Activated B cell treated with CpG ODN at 0.5 μM for 24 hours (primary cell): ENCODE results near the gene FBXO44. TPM values are rescaled to one million over a fixed set of nuclear protein-coding genes. Genes with fewer than 3 reads are reported as not detected.

ENCODE experiments used
- ATAC-seq: fragments of 200-7000 bp; cut with Tn5 transposase; one replicate; pipeline ENCODE4 v1.10.0; 2021; ENCODE audit warnings: low read depth, mild to moderate bottlenecking, moderate library complexity
- CTCF ChIA-PET: fragments of 350-600 bp; sonication (Branson Sonifier 250); formaldehyde crosslinking; loops from one replicate; lab custom pipeline; 2021; ENCODE audit warnings: antibody characterized with exemption; lab: Charles Lee
- POLR2A ChIA-PET: fragments of 350-600 bp; sonication (Branson Sonifier 250); formaldehyde crosslinking; loops from one replicate; lab custom pipeline; 2021; ENCODE audit warnings: antibody characterized with exemption; lab: Charles Lee
- DNase-seq: peaks from one replicate; pipeline ENCODE4 v3.0.0; 2022
- H3K27ac Mint-ChIP-seq: one replicate; pipeline ENCODE4 v1.8.0; 2020; ENCODE audit warnings: mixed read lengths
- H3K27me3 Mint-ChIP-seq: one replicate; pipeline ENCODE4 v1.8.0; 2021; ENCODE audit warnings: mixed read lengths
- H3K36me3 Mint-ChIP-seq: one replicate; pipeline ENCODE4 v1.8.0; 2021; ENCODE audit warnings: low read depth, mixed read lengths
- H3K4me1 Mint-ChIP-seq: one replicate; pipeline ENCODE4 v1.8.0; 2021; ENCODE audit warnings: mixed read lengths
- H3K4me3 Mint-ChIP-seq: one replicate; pipeline ENCODE4 v1.8.0; 2020; ENCODE audit warnings: mild to moderate bottlenecking, mixed read lengths
- H3K9me3 Mint-ChIP-seq: one replicate; pipeline ENCODE4 v1.8.0; 2020; ENCODE audit warnings: mixed read lengths
- intact Hi-C: fragments of 100-400 bp; cut with micrococcal nuclease; formaldehyde crosslinking; loops from one replicate; pipeline ENCODE4 v1.15.1; 2024
- total RNA-seq: library from RNA; stranded (reverse); gene quantifications from 2 replicates; pipeline ENCODE4 v1.2.3, GENCODE V29; 2022
- TF ChIP-seq, protein P1 (sequence below): fragments of 200-600 bp; IDR thresholded peaks from one replicate; pipeline ENCODE4 v1.8.0; 2022; ENCODE audit warnings: antibody characterized with exemption, mild to moderate bottlenecking

FBXO44 gene
- total RNA-seq, 1 donor from 2014 or later: 27.2 TPM

DNA sequence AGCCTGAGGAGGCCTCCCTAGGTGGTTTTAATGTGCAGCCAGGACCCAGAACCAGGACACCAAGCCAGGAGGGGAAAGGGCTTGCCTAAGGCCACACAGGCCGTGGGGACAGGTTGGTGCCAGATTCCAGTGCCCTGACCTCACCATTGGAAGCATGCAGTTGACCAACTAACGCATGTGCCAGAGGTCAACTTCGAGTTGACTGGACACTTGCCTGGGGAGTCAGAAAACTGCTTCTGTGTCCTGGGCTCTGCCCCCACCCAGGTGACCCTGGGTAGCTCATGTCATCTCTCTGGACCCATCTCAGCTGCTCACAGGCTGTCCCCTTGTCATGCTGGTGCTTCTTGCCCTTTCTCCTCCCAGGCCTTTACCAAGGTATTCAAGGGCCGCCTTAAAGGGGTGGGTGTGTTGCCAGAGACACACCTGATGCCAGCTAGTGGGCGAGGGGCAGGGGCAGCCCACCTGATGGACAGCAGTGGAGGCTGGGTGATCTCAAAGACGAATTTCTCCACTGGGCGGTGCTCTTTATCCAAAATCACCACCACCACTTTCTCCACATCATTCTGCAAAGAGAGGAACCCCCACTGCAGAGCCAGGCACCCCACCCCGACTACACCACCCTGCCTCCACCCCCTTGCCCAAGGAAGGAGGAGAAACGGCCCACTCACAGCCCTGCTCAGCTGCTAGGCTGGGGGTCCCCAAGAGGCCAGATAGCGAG lies 21.9 kb downstream of the FBXO44 start:
- no peaks in the 10 kb centered on the region for H3K27me3 Mint-ChIP-seq
- no peak overlapping the region for H3K27ac Mint-ChIP-seq
- TF ChIP-seq, protein P1, sequence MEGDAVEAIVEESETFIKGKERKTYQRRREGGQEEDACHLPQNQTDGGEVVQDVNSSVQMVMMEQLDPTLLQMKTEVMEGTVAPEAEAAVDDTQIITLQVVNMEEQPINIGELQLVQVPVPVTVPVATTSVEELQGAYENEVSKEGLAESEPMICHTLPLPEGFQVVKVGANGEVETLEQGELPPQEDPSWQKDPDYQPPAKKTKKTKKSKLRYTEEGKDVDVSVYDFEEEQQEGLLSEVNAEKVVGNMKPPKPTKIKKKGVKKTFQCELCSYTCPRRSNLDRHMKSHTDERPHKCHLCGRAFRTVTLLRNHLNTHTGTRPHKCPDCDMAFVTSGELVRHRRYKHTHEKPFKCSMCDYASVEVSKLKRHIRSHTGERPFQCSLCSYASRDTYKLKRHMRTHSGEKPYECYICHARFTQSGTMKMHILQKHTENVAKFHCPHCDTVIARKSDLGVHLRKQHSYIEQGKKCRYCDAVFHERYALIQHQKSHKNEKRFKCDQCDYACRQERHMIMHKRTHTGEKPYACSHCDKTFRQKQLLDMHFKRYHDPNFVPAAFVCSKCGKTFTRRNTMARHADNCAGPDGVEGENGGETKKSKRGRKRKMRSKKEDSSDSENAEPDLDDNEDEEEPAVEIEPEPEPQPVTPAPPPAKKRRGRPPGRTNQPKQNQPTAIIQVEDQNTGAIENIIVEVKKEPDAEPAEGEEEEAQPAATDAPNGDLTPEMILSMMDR: no peak
- ChIA-PET CTCF (interaction anchor here (2.0 kb wide), 1 partner anchor 12 kb away, joined by 6 read pairs; the partner anchor contains the start of gene FBXO6), POLR2A (interaction anchor here (1.0 kb wide), 1 partner anchor 233 kb away, joined by 6 read pairs; no protein-coding TSS in a partner anchor)
- intact Hi-C loops: no loop called here
- H3K4me3 Mint-ChIP-seq: no peak overlapping the region
- H3K36me3 Mint-ChIP-seq: peaks cover 28% of the 10 kb centered on the region
- H3K4me1 Mint-ChIP-seq: peaks cover 13% of the 10 kb centered on the region
- H3K9me3 Mint-ChIP-seq: no peaks in the 10 kb centered on the region
- DNase-seq (no peak), ATAC-seq (no peak)

- ChIA-PET POLR2A (interaction anchor here (0.6 kb wide), 1 partner anchor 10 kb away, joined by 3 read pairs; no protein-coding TSS in a partner anchor), CTCF (no interaction called here)
- H3K4me1 Mint-ChIP-seq: peaks cover 19% of the 10 kb centered on the region
- no peaks in the 10 kb centered on the region for H3K9me3 Mint-ChIP-seq
- TF ChIP-seq, protein P1: no peak
- ATAC-seq (no peak), DNase-seq (no peak)
- peak overlapping the region; percentile 5 for H3K4me3 Mint-ChIP-seq
- intact Hi-C loops: no loop called here
- H3K36me3 Mint-ChIP-seq: peaks cover 22% of the 10 kb centered on the region
- H3K27me3 Mint-ChIP-seq: no peaks in the 10 kb centered on the region
- H3K27ac Mint-ChIP-seq: no peak overlapping the region
Observed at GRCh38 chr1:11678442-11678841, 23.8 kb downstream of the FBXO44 start.

GRCh38 chr1:11680270-11681070 lies 25.8 kb downstream of the FBXO44 start:
- no peaks in the 10 kb centered on the region for H3K27me3 Mint-ChIP-seq
- peak overlapping the region; percentile 92 for H3K4me3 Mint-ChIP-seq
- ChIA-PET CTCF (interaction anchor here (2.8 kb wide), 2 partner anchors 16 to 39 kb away, joined by 11 to 12 read pairs; partner anchors contain the start of gene FBXO6), POLR2A (interaction anchor here (0.7 to 4.5 kb wide), 8 partner anchors 11 to 228 kb away, joined by 3 to 38 read pairs (median 6); partner anchors contain the start of gene FBXO6)
- no peak overlapping the region for H3K27ac Mint-ChIP-seq
- intact Hi-C loops: loop anchor here (1.0 to 2.0 kb wide), 6 partner anchors 16 to 408 kb away; partner anchors contain the start of genes AGTRAP, FBXO2, FBXO44 and FBXO6
- ATAC-seq (peak; percentile 3), DNase-seq (no peak)
- H3K4me1 Mint-ChIP-seq: peaks cover 22% of the 10 kb centered on the region
- TF ChIP-seq, protein P1: no peak
- H3K36me3 Mint-ChIP-seq: peaks cover 8% of the 10 kb centered on the region
- no peaks in the 10 kb centered on the region for H3K9me3 Mint-ChIP-seq

DNA sequence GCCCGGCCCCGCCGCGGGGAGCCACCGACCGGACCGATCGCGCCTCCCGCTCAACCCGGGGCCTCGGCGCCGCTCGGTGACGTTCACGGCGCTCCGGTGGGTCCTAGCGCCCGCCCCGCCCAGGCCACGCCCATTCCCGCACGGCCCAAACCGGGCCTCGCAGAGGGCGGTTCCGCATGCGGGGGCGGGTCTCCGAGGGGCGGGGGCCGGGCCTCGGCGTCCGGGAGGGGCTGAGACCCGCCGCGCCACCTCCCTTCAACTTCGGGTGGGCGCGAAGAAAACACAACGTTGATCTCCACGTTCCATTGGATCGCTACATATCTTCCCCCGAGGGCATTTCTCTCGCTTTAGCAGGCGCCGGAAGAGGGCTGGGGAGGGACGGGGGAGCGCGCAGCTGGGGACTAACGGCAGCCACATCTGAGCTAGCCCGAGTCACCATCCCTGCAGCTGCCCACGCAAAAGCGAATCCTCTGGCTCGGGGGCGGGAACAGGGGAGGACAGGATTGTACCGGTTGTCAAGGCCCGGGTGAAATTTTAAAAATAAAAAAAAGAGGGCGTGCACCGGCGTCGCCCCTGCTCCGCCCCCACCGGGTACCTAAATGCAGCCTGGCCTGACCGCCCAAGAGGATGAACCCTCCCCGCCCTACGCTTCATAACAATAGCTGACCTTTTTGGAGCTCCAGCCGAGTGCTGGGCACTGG lies 26.5 kb downstream of the FBXO44 start, which contains the start of gene MAD2L2:
MAD2L2 (minus strand) TSS at position 78 of the 701 bp plus-strand sequence. CDS start 547 bp downstream, outside the sequence.
- H3K36me3 Mint-ChIP-seq: peaks cover 2% of the 10 kb centered on the region
- TF ChIP-seq, protein P1: no peak
- intact Hi-C loops: loop anchor here (1.0 to 2.0 kb wide), 6 partner anchors 17 to 408 kb away; partner anchors contain the start of genes AGTRAP, FBXO2, FBXO44 and FBXO6
- POLR2A ChIA-PET: interaction anchor here (0.5 to 4.5 kb wide), 13 partner anchors 10 to 419 kb away, joined by 3 to 38 read pairs (median 3); partner anchors contain the start of genes DRAXIN and FBXO6
- CTCF ChIA-PET: interaction anchor here (1.0 to 2.8 kb wide), 3 partner anchors 17 to 38 kb away, joined by 3 to 12 read pairs (median 11); partner anchors contain the start of gene FBXO6
- peak within 1 kb of the TSS; percentile 88 for H3K27ac Mint-ChIP-seq
- DNase-seq: peak; percentile 93
- peak within 1 kb of the TSS; percentile 92 for H3K4me3 Mint-ChIP-seq
- H3K4me1 Mint-ChIP-seq: peaks cover 22% of the 10 kb centered on the region
- H3K27me3 Mint-ChIP-seq: no peaks in the 10 kb centered on the region
- no peaks in the 10 kb centered on the region for H3K9me3 Mint-ChIP-seq
- peak; percentile 90 for ATAC-seq
